NB4 (cell line): ENCODE data around the gene TMEM121B.

ENCODE experiments used
- DNase-seq: peaks from one replicate; pipeline ENCODE4 v3.0.0; 2010; ENCODE audit warnings: low read depth
- H3K4me3 ChIP-seq: one replicate; pipeline ENCODE4 v1.5.1; 2011; ENCODE audit warnings: mild to moderate bottlenecking, low read depth, low read length, moderate library complexity
- CTCF ChIP-seq: IDR thresholded peaks from one replicate; pipeline ENCODE4 v1.5.1; 2012; ENCODE audit warnings: low read depth, low read length
- MAX ChIP-seq: IDR thresholded peaks from 2 replicates; pipeline ENCODE4 v1.6.1; 2011; ENCODE audit warnings: low read depth, low read length
- MYC ChIP-seq: IDR thresholded peaks from 2 replicates; pipeline ENCODE4 v1.6.1; 2011; ENCODE audit warnings: low read depth, low read length
- POLR2A ChIP-seq: IDR thresholded peaks from 2 replicates; pipeline ENCODE4 v1.6.1; 2011; ENCODE audit warnings: mild to moderate bottlenecking; ENCODE audit not compliant: insufficient read length; ENCODE audit errors: extremely low read depth

Gene TMEM121B

GRCh38 chr22:17158568-17159503, 37.7 kb upstream of the TMEM121B start, which contains the start of gene HDHD5:
Gene HDHD5 (minus strand): TSS chr22:17159277. CDS start chr22:17159251, 26 bp downstream.
- peak; percentile 91 for DNase-seq
- no peak for TF ChIP-seq POLR2A
- no peak for TF ChIP-seq CTCF
- peak; percentile 88 for TF ChIP-seq MAX
- peak; percentile 56 for TF ChIP-seq MYC
- peak within 1 kb of the TSS; percentile 81 for H3K4me3 ChIP-seq

DNA sequence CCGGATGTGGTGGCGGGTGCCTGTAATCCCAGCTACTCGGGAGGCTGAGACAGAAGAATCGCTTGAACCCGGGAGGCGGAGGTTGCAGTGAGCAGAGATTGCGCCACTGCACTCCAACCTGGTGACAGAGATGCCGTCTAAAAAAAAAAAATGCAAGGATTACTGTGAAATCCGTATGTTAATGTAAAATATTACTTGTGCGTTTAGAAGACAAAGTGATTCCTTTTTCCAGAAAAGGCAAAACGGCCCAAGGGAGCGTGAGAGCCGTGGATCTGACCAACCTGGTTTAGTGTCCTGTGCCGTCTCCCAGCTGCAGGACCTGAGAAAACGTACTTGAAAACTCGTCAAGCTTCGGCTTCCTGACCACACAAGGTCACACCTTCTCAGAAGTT, 37.0 kb upstream of the TMEM121B start:
- no peak for DNase-seq
- TF ChIP-seq CTCF (no peak), POLR2A (no peak), MYC (no peak), MAX (no peak)
- H3K4me3 ChIP-seq, result peak overlapping the region; percentile 81

GRCh38 chr22:17157714-17158113, 36.6 kb upstream of the TMEM121B start:
- H3K4me3 ChIP-seq, result peak overlapping the region; percentile 81
- no peak for DNase-seq
- no peak for TF ChIP-seq MAX
- no peak for TF ChIP-seq CTCF
- no peak for TF ChIP-seq POLR2A
- TF ChIP-seq MYC, result no peak

- peak overlapping the region; percentile 32 for H3K4me3 ChIP-seq
- TF ChIP-seq MYC (no peak), POLR2A (no peak), MAX (no peak)
- peak; percentile 37 for DNase-seq
These were observed 34.8 kb upstream of the TMEM121B start for GRCh38 chr22:17155941-17156340.

DNA sequence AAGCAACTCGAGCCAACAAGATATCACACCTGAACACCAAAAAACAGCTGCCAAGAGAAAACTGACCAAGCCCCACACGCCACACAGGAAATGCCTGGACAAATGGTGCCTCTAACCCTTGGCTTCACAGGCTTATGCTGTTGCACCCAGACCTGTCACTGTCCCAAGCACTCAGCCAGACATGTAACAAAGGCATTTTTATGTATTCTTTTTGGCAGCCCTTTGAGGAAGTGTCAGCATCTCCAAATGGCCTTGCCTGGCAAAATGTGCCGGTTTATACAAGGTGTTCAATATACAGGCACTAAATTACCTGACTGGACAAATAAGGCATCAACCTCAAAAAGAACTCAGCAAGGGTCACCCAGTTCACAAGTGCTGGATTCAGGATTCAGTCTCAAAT, 31.8 kb upstream of the TMEM121B start:
- H3K4me3 ChIP-seq, result no peak overlapping the region
- no peak for DNase-seq
- TF ChIP-seq CTCF (no peak), POLR2A (no peak), MYC (no peak), MAX (no peak)

GRCh38 chr22:17152340-17152739, 31.2 kb upstream of the TMEM121B start:
- no peak for DNase-seq
- TF ChIP-seq POLR2A (no peak), CTCF (no peak), MYC (no peak), MAX (no peak)
- H3K4me3 ChIP-seq, result no peak overlapping the region
